Neural crest cell (in vitro differentiated cells): ENCODE results near the gene PRDM1. TPM values are rescaled to one million over a fixed set of nuclear protein-coding genes. Genes with fewer than 3 reads are reported as not detected.

Experiments used
- DNase-seq: peaks from one replicate; pipeline ENCODE4 v3.0.0; 2021; ENCODE audit warnings: low read depth, mixed read lengths, low spot score
- H3K27ac Mint-ChIP-seq: one replicate; pipeline ENCODE4 v1.8.0; 2021; ENCODE audit warnings: mild to moderate bottlenecking, mixed read lengths; ENCODE audit not compliant: unreplicated experiment
- H3K27me3 Mint-ChIP-seq: 2 replicates; pipeline ENCODE4 v1.8.0; 2021; ENCODE audit warnings: low read depth, mild to moderate bottlenecking, mixed read lengths
- H3K36me3 Mint-ChIP-seq: 2 replicates; pipeline ENCODE4 v1.8.0; 2021; ENCODE audit warnings: low read depth, mild to moderate bottlenecking, mixed read lengths
- H3K4me1 Mint-ChIP-seq: 2 replicates; pipeline ENCODE4 v1.8.0; 2021; ENCODE audit warnings: mixed read lengths
- H3K4me3 Mint-ChIP-seq: one replicate; pipeline ENCODE4 v1.8.0; 2021; ENCODE audit warnings: mild to moderate bottlenecking, mixed read lengths
- H3K9me3 Mint-ChIP-seq: 2 replicates; pipeline ENCODE4 v1.8.0; 2021; ENCODE audit warnings: mixed read lengths
- CTCF ChIP-seq: fragments of 200-600 bp; sonication (generic); conservative IDR thresholded peaks from 2 replicates; pipeline ENCODE4 v1.5.0; 2021; ENCODE audit warnings: antibody characterized with exemption, mild to moderate bottlenecking
- total RNA-seq: library from RNA; stranded (reverse); gene quantifications from 2 replicates; pipeline ENCODE4 v1.2.1, GENCODE V29; 2021

Gene PRDM1
- total RNA-seq, 1 donor from 2014 or later: 1.2 TPM

DNA sequence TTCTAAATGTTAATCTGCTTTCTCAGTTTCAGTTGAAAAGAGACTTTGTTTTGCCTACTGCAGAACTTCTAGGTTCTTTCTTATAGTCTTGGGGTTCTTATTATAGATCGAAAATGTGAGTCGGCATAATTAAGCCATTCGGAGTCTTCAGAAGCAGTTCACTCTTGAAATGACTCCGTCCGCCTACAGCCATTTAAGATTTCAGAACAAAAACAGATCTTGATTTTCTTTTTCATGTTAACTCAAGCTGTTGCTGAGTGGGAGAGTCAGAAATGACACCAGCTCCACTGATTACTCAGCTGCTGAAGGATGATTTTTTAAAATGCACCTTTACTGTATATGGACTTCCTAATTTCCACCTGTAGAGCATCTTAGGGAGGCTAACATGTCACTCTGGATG is 15.9 kb downstream of the PRDM1 start:
- H3K4me1 Mint-ChIP-seq: peaks cover 23% of the 10 kb centered on the region
- H3K4me3 Mint-ChIP-seq: no peak overlapping the region
- no peaks in the 10 kb centered on the region for H3K36me3 Mint-ChIP-seq
- no peaks in the 10 kb centered on the region for H3K9me3 Mint-ChIP-seq
- H3K27me3 Mint-ChIP-seq: peaks cover 45% of the 10 kb centered on the region
- no peak for TF ChIP-seq CTCF
- no peak overlapping the region for H3K27ac Mint-ChIP-seq
- no peak for DNase-seq

DNA sequence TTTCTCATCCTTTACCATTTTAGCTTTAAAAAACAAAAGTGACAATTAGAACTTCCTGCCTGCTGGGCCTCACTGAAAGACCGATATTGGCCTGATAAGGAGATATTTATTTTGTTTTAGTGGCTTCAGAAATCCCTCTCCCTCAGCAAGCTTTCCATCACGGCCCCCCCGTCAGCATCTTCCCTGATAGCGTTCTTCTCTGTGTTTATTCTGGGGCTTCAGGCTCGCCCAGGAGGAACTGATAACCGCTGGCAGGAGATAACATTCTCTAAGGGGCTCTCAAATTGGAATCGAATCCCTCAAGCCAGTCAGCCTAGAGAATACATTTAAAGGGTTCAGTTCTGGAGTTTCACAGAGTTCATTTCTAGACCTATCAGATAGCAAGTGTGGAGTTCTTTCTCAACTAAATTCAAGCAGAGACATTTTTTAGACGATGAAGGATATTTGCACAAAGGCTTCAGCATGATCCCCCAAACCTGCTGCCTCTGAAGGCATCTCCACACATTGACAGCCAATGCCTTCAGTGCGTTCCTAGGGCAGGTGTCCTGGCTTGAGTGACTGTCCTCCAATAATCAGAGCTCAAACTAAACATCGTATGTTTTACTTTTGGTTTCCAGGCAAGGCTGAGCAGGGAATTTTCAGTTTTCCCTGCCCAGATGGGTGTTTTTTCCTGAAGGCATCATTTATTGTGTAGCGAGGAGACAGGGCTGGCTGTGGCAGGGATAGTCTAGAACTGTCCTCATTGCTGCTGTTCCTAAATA is 17.0 kb downstream of the PRDM1 start:
- H3K4me3 Mint-ChIP-seq: no peak overlapping the region
- H3K9me3 Mint-ChIP-seq: no peaks in the 10 kb centered on the region
- TF ChIP-seq CTCF: no peak
- peaks cover 12% of the 10 kb centered on the region for H3K4me1 Mint-ChIP-seq
- no peaks in the 10 kb centered on the region for H3K36me3 Mint-ChIP-seq
- H3K27me3 Mint-ChIP-seq: peaks cover 34% of the 10 kb centered on the region
- no peak overlapping the region for H3K27ac Mint-ChIP-seq
- DNase-seq: no peak

DNA sequence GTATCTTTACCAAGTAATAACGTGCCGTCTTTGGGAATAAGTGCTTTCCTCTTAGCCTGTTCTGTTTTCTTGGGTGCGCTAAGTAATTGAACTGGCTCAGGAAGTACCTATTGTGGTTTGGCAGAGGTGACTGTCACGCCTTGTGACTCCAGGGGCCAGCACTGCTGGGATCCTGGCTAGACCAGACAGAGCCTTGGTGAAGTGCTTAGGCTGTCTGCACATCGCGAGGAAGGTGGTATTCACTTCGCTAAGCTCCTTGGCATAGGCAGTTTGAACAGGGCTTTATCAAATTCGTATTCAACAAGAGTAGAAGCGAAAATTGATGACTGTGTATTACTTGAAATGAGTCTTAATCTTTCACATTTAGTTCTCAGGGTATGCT is 17.6 kb downstream of the PRDM1 start:
- H3K4me3 Mint-ChIP-seq: no peak overlapping the region
- peaks cover 6% of the 10 kb centered on the region for H3K4me1 Mint-ChIP-seq
- no peaks in the 10 kb centered on the region for H3K36me3 Mint-ChIP-seq
- no peak overlapping the region for H3K27ac Mint-ChIP-seq
- peaks cover 28% of the 10 kb centered on the region for H3K27me3 Mint-ChIP-seq
- no peaks in the 10 kb centered on the region for H3K9me3 Mint-ChIP-seq
- DNase-seq: no peak
- no peak for TF ChIP-seq CTCF

DNA sequence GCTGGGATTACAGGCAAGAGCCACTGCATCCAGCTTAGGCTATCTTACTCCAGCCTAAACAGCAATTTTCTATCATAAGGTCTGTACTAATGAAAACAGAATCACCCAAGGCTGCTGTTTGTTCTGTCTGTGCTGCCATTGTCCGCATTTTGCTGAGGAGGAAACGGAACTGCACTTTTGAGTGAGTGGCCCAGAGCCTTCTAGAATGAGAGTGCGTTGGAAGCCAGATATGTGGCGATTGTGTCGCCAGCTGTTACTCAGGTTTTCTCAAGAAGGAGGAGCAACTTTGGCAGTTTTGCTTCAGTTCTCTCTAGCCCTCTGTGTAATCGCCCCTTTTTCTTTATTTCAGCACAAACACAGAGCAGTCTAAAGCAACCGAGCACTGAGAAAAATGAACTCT is 18.3 kb downstream of the PRDM1 start:
- Mint-ChIP-seq H3K4me3 (no peak overlapping the region), H3K27me3 (peaks cover 20% of the 10 kb centered on the region), H3K4me1 (no peaks in the 10 kb centered on the region), H3K9me3 (no peaks in the 10 kb centered on the region), H3K36me3 (no peaks in the 10 kb centered on the region), H3K27ac (no peak overlapping the region)
- no peak for TF ChIP-seq CTCF
- no peak for DNase-seq

DNA sequence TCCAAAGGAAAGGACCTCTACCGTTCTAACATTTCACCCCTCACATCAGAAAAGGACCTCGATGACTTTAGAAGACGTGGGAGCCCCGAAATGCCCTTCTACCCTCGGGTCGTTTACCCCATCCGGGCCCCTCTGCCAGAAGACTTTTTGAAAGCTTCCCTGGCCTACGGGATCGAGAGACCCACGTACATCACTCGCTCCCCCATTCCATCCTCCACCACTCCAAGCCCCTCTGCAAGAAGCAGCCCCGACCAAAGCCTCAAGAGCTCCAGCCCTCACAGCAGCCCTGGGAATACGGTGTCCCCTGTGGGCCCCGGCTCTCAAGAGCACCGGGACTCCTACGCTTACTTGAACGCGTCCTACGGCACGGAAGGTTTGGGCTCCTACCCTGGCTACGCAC is 18.8 kb downstream of the PRDM1 start:
- no peaks in the 10 kb centered on the region for H3K36me3 Mint-ChIP-seq
- no peaks in the 10 kb centered on the region for H3K9me3 Mint-ChIP-seq
- no peak overlapping the region for H3K4me3 Mint-ChIP-seq
- H3K4me1 Mint-ChIP-seq: no peaks in the 10 kb centered on the region
- peaks cover 18% of the 10 kb centered on the region for H3K27me3 Mint-ChIP-seq
- peak overlapping the region; percentile 81 for H3K27ac Mint-ChIP-seq
- TF ChIP-seq CTCF: no peak
- no peak for DNase-seq
